GM19452 (cell line): Measurements from ENCODE around the gene CD300E.
"Not testable (repeated sequence)": the region's sequence is repeated elsewhere in the genome, so short reads cannot be mapped to it uniquely, and the experiment has no call there.

Source experiments
- ATAC-seq: cut with Tn5 transposase; IDR thresholded peaks from one replicate; pipeline ENCODE4 v1.9.1; 2021; ENCODE audit not compliant: unreplicated experiment

Gene CD300E

GRCh38 chr17:74601944-74602572 is 21.5 kb downstream of the CD300E start:
- no peak for ATAC-seq

- no peak for ATAC-seq
Observed at GRCh38 chr17:74599448-74599939, 24.0 kb downstream of the CD300E start.

DNA sequence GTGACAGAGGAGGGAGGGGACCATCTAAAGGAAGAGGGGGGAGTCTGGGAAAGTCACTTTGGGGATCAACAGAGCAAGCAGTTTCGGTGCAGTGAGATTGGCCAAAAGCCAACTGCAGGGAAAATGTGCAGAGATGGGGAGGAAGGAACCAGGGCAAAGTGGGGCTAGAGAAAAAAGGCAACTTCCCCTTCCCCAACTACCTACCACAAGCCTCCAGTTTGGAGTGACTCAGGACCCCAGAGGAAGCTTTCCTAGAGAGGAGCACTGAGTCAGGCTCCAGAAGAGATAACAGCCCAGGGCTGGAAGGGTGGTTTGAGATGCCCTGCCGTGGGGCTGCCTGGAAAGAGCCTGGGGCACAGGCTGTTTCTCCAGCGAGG is 24.5 kb downstream of the CD300E start:
- ATAC-seq: no peak

- ATAC-seq: no peak
Observed at GRCh38 chr17:74598346-74599022, 25.1 kb downstream of the CD300E start.

DNA sequence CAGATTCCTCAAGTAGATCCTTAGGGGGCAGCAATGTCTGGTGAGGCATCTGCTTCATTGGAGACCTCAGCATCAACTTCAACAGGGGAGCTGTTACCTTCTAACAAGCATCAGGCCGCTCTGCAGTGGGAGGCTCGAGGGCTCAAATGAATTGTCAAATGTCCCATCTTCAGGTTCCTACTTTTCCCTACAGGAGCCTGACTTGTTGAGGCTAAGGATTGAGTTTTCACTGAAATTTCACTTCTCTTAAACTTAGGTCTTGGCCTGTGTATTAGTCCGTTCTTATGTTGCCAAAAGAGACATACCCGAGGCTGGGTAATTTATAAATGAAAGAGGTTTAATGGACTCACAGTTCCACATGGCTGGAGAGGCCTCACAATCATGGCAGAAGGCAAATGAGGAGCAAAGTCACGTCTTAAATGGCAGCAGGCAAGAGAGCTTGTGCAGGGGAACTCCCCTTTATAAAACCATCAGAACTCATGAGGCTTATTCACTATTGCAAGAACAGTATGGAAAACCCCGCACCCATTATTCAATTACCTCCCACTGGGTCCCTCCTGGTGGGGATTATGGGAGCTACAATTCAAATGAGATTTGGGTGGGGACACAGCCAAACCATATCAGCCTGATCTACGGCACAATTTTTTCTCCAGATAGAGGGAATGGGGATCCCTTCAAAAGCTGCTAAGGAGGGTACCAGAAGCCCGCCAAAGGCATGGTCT is 26.3 kb downstream of the CD300E start:
- ATAC-seq: no peak

DNA sequence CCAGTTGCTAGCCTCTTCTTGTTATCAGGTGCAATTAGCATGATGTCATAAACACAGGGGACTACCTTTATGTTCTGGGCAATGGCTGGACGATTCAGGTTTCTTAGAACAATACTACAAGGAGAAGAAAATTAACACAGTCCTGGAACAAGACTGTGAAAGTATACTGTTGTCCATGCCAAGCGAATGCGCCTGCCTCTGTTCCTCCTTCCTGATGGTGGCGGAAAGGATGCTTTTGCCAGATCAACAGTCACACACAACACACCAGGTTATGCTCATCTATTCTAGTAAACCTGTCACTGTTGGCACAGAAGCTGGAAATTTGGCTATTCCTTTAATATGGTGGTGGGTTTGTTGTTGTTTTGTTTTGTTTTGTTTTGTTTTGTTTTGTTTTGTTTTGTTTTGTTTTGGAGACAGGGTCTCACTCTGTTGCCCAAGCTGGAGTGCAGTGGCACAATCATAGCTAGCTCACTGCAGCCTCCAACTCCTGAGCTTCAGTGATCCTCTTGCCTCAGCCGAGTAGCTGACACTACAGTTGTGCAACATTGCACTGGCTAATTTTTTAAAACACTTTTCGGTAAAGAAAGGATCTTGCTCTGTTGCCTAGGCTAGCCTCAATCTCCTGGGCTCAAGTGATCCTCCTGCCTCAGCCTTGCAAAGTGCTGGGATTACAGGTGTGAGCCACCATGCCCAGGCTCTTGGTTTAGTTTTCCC is 28.3 kb downstream of the CD300E start:
- no peak for ATAC-seq

DNA sequence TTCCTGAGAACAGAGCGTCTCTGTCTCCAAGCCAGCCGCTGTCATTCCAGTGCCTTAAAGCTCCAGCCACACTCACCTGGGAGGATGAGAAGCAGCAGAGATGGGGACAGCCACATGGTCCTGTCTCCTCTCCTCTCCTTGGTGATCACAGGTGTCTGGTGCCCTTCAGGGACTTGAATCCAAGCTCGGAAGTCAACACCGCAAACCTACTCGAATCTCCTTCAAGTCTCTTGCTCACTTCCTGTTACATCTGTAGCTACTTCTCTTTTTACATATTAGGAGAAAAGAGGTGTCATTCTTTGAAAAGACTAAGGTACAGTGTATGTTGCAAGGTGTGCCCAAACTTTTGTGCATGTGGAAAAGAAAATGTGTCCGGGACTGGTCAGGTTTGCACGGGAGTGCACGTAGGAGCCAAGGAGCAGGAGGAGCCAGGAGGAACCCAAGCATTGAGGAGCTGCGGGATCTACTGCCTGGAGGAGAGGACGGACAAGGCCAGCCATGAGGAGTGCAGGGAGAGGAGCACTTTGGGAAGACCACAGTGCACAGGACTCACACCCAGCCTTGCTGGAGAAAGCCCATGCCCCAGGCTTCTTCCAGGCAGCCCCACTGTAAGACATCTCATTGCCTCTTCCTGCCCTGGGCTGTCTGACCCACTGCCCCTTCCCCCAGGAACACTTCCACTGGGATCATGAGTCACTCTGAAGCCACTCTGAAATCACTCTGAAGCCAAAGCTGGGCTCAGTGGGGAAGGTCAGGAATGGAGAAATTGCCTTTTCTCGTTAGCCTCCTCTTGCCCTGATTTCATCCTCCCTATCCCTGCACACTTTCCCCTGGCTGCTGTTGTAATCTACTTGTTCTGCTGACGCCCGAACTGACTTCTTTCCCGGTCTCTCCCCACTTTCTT is 31.2 kb downstream of the CD300E start, which contains the start of gene CD300LD:
Gene CD300LD, minus strand, starts transcription at position 197 of the 904 bp plus-strand sequence. Its CDS starts 81 bp downstream, at position 116.
- no peak for ATAC-seq

- no peak for ATAC-seq
Observed at GRCh38 chr17:74591503-74591902, 32.0 kb downstream of the CD300E start.

GRCh38 chr17:74585711-74586110 is 37.8 kb downstream of the CD300E start:
- ATAC-seq: no peak

- ATAC-seq: no peak
Observed at GRCh38 chr17:74584292-74585060, 39.1 kb downstream of the CD300E start.

- no peak for ATAC-seq
Observed at GRCh38 chr17:74582633-74583032, 40.9 kb downstream of the CD300E start.

- no peak for ATAC-seq
Observed at GRCh38 chr17:74579900-74580299, 43.6 kb downstream of the CD300E start.

- no peak for ATAC-seq
Observed at GRCh38 chr17:74578979-74579378, 44.6 kb downstream of the CD300E start.

DNA sequence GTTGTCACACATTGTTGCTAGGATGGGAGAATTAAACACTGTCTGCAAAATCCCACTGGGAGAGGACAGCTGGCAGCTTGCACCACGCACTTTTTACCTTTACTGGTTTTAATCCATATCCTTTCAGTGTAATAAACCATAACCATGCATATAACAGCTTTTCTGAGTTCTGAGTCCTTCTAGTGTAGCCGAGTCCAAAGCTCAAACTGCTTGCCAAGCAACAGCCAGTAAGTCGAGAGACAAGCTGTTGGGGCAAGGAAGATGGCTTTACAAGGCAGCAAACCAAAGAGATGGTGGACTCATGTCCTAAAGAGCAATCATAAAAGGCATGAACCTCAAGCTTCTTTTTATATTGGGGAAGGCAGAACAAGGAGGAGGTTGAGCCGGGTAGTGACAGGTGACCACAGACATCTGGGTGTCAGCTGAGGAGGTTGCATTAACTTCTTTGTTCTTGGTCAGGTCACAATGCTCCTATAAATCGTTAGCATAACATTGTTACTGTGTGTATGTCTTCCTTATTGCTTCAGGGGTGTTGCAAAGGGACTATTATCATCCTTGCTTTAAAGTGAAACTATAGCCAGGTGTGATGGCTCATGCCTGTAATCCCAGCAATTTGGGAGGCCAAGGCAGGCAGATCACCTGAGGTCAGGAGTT is 48.9 kb downstream of the CD300E start:
- ATAC-seq: no peak

DNA sequence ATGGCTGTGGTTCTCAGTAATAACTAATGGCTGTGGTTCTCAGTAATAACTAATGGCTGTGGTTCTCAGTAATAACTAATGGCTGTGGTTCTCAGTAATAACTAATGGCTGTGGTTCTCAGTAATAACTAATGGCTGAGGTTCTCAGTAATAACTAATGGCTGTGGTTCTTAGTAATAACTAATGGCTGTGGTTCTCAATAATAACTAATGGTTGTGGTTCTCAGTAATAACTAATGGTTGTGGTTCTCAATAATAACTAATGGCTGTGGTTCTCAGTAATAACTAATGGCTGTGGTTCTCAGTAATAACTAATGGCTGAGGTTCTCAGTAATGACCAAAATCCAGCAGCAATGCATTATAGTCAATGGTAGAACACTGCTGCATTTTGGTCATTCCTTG is 49.9 kb downstream of the CD300E start:
- not testable (repeated sequence) for ATAC-seq

DNA sequence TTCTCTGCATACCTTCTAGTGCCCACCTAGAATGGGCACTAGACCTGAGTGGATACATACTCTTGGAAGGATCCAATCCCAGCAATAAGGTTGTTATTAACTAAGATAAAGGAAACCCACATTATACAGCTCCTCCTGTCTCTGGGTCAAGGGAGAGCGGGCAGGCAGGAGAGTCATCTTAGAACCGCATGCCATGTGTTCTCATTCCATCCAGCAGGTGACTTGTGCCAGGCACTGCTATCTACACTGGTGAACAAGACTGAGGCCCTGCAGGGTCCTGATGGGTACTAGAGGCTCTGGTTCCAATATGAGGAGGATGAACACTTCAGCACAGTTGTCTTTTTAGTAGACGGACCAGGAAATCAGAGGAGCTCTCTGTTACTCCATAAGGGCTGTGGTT is 50.4 kb downstream of the CD300E start:
- no peak for ATAC-seq

- ATAC-seq: no peak
Observed at GRCh38 chr17:74571621-74572270, 51.8 kb downstream of the CD300E start.
